ENCODE results near the gene CD44. TPM values are rescaled to one million over a fixed set of nuclear protein-coding genes. Genes with fewer than 3 reads are reported as not detected.

The CD44 gene
- total and polyA plus RNA-seq, 2 experiments from 2014 or later = 8.5 to 41.3 TPM

DNA sequence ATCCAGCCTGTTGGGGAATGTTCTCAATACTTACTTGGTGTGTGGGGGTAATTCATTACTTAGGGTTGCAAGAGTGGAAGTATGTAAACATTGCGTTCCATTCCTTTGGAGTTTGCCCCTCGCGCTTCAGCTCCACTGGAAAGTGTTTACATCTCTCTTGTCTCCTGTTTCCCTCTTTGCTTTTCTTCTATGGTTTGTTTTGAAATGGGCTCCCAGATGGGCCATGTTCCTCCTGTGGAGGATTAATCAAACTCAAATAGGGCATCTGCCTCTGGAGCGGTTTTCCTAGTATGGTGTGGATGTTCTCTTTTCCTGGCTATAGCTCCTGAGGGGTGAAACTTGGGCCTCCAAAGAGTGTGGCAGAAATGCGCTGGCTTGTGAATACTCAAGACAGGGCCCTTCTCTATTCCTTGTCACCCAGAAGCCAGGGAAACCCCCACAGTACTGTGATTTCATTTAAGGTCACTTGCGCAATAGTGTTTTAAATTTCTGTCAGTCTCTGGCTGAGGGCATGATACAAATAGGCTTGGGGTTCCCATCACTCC lies 51.9 kb downstream of the CD44 start:
- H3K4me3 ChIP-seq = no peak overlapping the region
- H3K27me3 ChIP-seq = no peaks in the 10 kb centered on the region
- no peaks in the 10 kb centered on the region for H3K36me3 ChIP-seq
- DNase-seq (ENCODE audit: low read depth in 1 of 2, low spot score in 1 of 2) = peak in 1 of 2 donors; percentile 39
- no peaks in the 10 kb centered on the region for H3K9me3 ChIP-seq (ENCODE audit: low read depth)
- peaks cover 69% of the 10 kb centered on the region for H3K4me1 ChIP-seq (ENCODE audit: low read depth)
- TF ChIP-seq, protein P1, sequence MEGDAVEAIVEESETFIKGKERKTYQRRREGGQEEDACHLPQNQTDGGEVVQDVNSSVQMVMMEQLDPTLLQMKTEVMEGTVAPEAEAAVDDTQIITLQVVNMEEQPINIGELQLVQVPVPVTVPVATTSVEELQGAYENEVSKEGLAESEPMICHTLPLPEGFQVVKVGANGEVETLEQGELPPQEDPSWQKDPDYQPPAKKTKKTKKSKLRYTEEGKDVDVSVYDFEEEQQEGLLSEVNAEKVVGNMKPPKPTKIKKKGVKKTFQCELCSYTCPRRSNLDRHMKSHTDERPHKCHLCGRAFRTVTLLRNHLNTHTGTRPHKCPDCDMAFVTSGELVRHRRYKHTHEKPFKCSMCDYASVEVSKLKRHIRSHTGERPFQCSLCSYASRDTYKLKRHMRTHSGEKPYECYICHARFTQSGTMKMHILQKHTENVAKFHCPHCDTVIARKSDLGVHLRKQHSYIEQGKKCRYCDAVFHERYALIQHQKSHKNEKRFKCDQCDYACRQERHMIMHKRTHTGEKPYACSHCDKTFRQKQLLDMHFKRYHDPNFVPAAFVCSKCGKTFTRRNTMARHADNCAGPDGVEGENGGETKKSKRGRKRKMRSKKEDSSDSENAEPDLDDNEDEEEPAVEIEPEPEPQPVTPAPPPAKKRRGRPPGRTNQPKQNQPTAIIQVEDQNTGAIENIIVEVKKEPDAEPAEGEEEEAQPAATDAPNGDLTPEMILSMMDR (IDR thresholded peaks at IDR 0.05; ENCODE audit: low read depth, low read length) = no peak
- H3K27ac ChIP-seq = peak overlapping the region; percentile 96

GRCh38 chr11:35192347-35192746 lies 53.4 kb downstream of the CD44 start:
- TF ChIP-seq, protein P1 (IDR thresholded peaks at IDR 0.05; ENCODE audit: low read depth, low read length) = no peak
- H3K36me3 ChIP-seq = no peaks in the 10 kb centered on the region
- H3K27ac ChIP-seq = peak overlapping the region; percentile 96
- no peaks in the 10 kb centered on the region for H3K27me3 ChIP-seq
- DNase-seq (ENCODE audit: low read depth in 1 of 2, low spot score in 1 of 2) = peak; percentile 66 to 96
- peaks cover 67% of the 10 kb centered on the region for H3K4me1 ChIP-seq (ENCODE audit: low read depth)
- no peaks in the 10 kb centered on the region for H3K9me3 ChIP-seq (ENCODE audit: low read depth)
- no peak overlapping the region for H3K4me3 ChIP-seq

DNA sequence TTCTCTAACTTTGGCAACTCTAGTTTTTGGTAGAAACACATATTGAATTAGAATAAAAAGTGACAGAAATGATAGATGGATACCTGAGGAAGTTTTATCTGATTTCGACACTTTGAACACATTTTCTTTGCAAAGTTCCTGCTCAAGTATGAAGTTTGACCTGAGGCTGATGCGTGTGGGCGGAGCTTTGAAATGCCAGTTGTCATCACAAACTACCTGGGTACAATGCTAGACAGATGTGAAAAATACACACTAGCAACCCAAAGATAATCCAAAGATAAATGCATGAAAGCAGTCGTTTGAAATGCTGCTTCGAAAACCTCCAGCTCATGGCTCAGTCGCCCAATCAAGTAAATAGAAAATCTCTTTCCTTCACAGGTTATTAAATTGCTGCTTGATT lies 54.8 kb downstream of the CD44 start:
- H3K27me3 ChIP-seq = no peaks in the 10 kb centered on the region
- peak overlapping the region; percentile 96 for H3K27ac ChIP-seq
- no peak for DNase-seq (ENCODE audit: low read depth in 1 of 2, low spot score in 1 of 2)
- no peak overlapping the region for H3K4me3 ChIP-seq
- H3K36me3 ChIP-seq = no peaks in the 10 kb centered on the region
- H3K4me1 ChIP-seq (ENCODE audit: low read depth) = peaks cover 67% of the 10 kb centered on the region
- TF ChIP-seq, protein P1 (IDR thresholded peaks at IDR 0.05; ENCODE audit: low read depth, low read length) = no peak
- H3K9me3 ChIP-seq (ENCODE audit: low read depth) = no peaks in the 10 kb centered on the region

- peaks cover 36% of the 10 kb centered on the region for H3K4me1 ChIP-seq (ENCODE audit: low read depth)
- no peak overlapping the region for H3K4me3 ChIP-seq
- no peak for DNase-seq (ENCODE audit: low read depth in 1 of 2, low spot score in 1 of 2)
- no peaks in the 10 kb centered on the region for H3K27me3 ChIP-seq
- no peaks in the 10 kb centered on the region for H3K9me3 ChIP-seq (ENCODE audit: low read depth)
- TF ChIP-seq, protein P1 (IDR thresholded peaks at IDR 0.05; ENCODE audit: low read depth, low read length) = no peak
- no peaks in the 10 kb centered on the region for H3K36me3 ChIP-seq
- no peak overlapping the region for H3K27ac ChIP-seq
Observed at GRCh38 chr11:35197292-35197691, 58.3 kb downstream of the CD44 start.

DNA sequence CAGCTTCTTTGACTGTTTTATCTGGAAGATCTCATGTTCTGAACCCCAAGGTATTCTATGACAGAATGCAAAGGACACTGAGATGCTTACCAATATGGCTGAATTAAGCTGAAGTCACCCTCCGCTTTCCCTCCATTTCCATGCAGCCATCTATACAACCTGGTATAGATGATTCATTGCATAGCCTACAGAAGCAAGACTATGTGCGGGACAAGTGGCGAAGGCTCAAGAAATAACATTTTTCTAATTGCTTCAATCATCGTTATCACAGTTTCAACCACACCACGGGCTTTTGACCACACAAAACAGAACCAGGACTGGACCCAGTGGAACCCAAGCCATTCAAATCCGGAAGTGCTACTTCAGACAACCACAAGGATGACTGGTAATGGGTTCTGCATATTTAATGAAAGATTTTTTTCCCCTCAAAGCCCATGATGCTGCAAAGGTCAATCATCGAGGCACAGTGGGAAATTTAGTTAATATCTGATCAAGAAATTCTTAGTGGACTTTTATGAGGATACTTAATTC lies 61.9 kb downstream of the CD44 start:
- Histone ChIP-seq H3K4me1 (ENCODE audit: low read depth) (peaks cover 5% of the 10 kb centered on the region), H3K9me3 (ENCODE audit: low read depth) (no peaks in the 10 kb centered on the region), H3K36me3 (no peaks in the 10 kb centered on the region), H3K27me3 (no peaks in the 10 kb centered on the region), H3K4me3 (no peak overlapping the region), H3K27ac (no peak overlapping the region)
- no peak for DNase-seq (ENCODE audit: low read depth in 1 of 2, low spot score in 1 of 2)
- TF ChIP-seq, protein P1 (IDR thresholded peaks at IDR 0.05; ENCODE audit: low read depth, low read length) = no peak

Measured in cardiac muscle cell (in vitro differentiated cells and primary cell).